ENCODE data around the gene ITGA3. TPM values are rescaled to one million over a fixed set of nuclear protein-coding genes. Genes with fewer than 3 reads are reported as not detected.

The ITGA3 gene
- polyA plus RNA-seq, 2 of the 4 experiments (the other 2 are of a cell fraction): 141 to 268 TPM

- TF ChIP-seq BCL3 (IDR thresholded peaks at IDR 0.05) (no peak), HDAC2 (IDR thresholded peaks at IDR 0.05) (no peak), CHD4 (IDR thresholded peaks at IDR 0.05; ENCODE audit: borderline replicate concordance) (no peak), JUNB (IDR thresholded peaks at IDR 0.05) (no peak), TFCP2L1 (CRISPR knock-in tag; IDR thresholded peaks at IDR 0.05) (no peak), HOXB5 (CRISPR knock-in tag; IDR thresholded peaks at IDR 0.05) (no peak), PBX3 (IDR thresholded peaks at IDR 0.05) (no peak), E2F6 (IDR thresholded peaks at IDR 0.05; ENCODE audit: borderline replicate concordance, low read depth) (no peak), HOXB13 (CRISPR knock-in tag; IDR thresholded peaks at IDR 0.05; ENCODE audit: low read depth) (no peak), BHLHE40 (IDR thresholded peaks at IDR 0.05; ENCODE audit: low read depth, low read length) (no peak)
Observed at GRCh38 chr17:50076221-50076590, 20.3 kb downstream of the ITGA3 start (continued).

- POLR2A ChIA-PET: interaction anchor here (1.1 kb wide), 1 partner anchor 14 kb away, joined by 3 read pairs; no protein-coding TSS in a partner anchor
- Histone ChIP-seq H3K4me3 (no peak overlapping the region), H3K4me2 (no peak overlapping the region), H3K4me1 (peaks cover 12% of the 10 kb centered on the region; the same call in 2 of the 3 replicates), H3K27ac (no peak overlapping the region), H3K9me3 (no peaks in the 10 kb centered on the region)
- ATAC-seq (no peak), FAIRE-seq (no peak), DNase-seq (ENCODE audit: low read depth in 1 of 2, low spot score in 1 of 2) (no peak)
- TF ChIP-seq EHMT2 (IDR thresholded peaks at IDR 0.05; ENCODE audit: low read depth) (no peak), TFCP2L1 (CRISPR knock-in tag; IDR thresholded peaks at IDR 0.05) (no peak), SMC3 (IDR thresholded peaks at IDR 0.05) (no peak), CEBPB (IDR thresholded peaks at IDR 0.05) (no peak), PBX3 (IDR thresholded peaks at IDR 0.05) (no peak), RFX5 (IDR thresholded peaks at IDR 0.05) (no peak), E2F6 (IDR thresholded peaks at IDR 0.05; ENCODE audit: borderline replicate concordance, low read depth) (no peak), NFE2L2 (conservative IDR thresholded peaks at IDR 0.05; ENCODE audit: low read length) (no peak), RCOR1 (IDR thresholded peaks at IDR 0.05; ENCODE audit: low read depth, low read length) (no peak), NPAS2 (CRISPR knock-in tag; IDR thresholded peaks at IDR 0.05; ENCODE audit: borderline replicate concordance) (no peak), BCL3 (IDR thresholded peaks at IDR 0.05) (no peak), HEYL (CRISPR knock-in tag; IDR thresholded peaks at IDR 0.05) (no peak), HES2 (IDR thresholded peaks at IDR 0.05) (no peak), ZNF302 (CRISPR knock-in tag; IDR thresholded peaks at IDR 0.05) (no peak), JUN (IDR thresholded peaks at IDR 0.05) (no peak), BHLHE40 (IDR thresholded peaks at IDR 0.05; ENCODE audit: low read depth, low read length) (no peak), REST (IDR thresholded peaks at IDR 0.05) (no peak)
- CTCF ChIA-PET: interaction anchor here (0.6 to 13.5 kb wide), 7 partner anchors 11 to 220 kb away, joined by 3 to 345 read pairs (median 113); partner anchors contain the start of genes ITGA3 and PDK2
- 86% methylated on average over 38 of the region's 39 CpGs for WGBS (ENCODE audit: missing lambda C conversion rate)
Observed at GRCh38 chr17:50076591-50077235, 20.8 kb downstream of the ITGA3 start.

Measured in A549 (cell line).